Inflammatory macrophage (primary cell): ENCODE data around the gene TMEM134.
A peak's percentile ranks its signal among the peaks of the same experiment; 100 is the strongest.
"Not testable (repeated sequence)": the region's sequence is repeated elsewhere in the genome, so short reads cannot be mapped to it uniquely, and the experiment has no call there.

ENCODE experiments used
- DNase-seq, 2 donors: peaks; one replicate each; pipeline ENCODE4 v3.0.0-alpha.2; 2020 to 2022
- total RNA-seq, 18 experiments: gene quantifications; one replicate each; lab custom pipeline; 2026; ENCODE audit warnings: mixed read lengths in 6 of 18, inconsistent platforms in 2 of 18; lab: John Stamatoyannopoulos, UW

Gene TMEM134, protein sequence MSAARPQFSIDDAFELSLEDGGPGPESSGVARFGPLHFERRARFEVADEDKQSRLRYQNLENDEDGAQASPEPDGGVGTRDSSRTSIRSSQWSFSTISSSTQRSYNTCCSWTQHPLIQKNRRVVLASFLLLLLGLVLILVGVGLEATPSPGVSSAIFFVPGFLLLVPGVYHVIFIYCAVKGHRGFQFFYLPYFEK
- 2.7 to 15.2 (median 6.4) reads per million in 18 experiments for total RNA-seq

DNA sequence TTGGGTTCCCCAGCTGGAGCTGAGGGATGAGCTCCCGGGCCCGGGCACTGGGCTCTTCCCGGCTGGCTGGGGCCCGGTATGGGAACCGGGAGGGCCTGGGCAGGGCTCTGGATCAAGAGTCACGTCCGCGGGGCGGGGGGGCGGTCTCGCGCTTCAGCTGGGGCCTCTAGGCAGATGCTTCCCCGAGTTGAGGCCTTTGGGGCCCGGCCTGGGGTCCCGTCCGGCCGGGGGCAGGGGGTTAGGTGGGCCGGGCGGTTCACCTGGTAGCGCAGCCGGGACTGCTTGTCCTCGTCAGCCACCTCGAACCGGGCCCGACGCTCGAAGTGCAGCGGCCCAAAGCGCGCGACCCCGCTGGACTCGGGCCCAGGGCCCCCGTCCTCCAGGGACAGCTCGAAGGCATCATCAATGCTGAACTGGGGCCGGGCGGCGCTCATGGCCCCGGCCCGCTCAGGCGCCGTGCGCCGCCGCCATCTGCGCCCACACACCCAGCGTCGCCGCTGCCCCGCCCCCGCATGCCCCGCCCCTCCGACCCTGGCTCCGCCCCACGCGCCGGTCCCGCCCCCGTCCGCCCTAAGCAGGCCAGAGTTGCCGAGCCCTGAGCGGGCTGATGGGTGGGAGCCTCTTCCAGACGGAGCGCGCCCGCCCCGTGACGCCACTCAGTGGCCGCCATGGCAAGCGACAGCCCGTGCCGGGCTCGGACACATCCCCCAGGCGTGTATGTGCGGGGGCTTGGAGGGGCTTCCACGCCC lies at the start of gene TMEM134:
TSS of gene TMEM134 (minus strand) at position 493 of the 749 bp plus-strand sequence. CDS start at position 434, 59 bp downstream.
- DNase-seq: peak; percentile 91 to 96

DNA sequence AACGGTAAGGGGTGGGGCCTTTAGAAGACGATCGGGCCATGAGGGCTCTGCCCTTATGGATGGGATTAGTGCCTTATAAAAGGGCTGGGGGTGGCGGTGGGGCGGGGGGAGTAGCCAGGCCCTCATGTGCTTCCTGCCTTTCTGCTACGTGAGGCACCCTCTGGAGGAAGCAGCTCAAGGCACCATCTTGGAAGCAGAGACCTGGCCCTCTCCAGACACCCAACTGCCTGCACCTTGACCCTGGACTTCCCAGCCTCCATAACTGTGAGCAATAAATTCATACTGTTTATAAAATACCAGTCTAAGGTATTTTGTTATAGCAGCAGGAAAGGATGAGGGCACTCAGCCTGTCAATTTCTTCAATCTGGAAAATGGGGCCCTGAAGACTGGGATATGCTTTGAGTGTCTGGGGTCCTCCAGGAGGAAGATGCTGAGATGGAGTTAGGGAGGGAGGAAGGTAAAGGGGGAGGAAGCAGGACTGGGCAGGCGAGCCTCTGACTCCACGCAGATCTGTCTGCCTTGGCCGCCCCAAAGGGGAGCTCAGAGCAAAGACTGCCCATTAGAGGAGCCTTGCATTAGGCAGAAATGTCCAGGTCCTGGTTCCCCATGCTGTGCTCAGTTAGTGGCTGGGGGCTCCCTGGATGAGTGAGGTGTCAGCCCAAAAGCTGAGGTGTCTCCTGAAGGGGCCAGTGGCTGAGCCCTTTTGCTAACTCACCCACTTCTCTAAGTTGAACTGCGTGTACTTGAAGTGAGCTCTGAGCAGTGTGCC lies 48.9 kb upstream of the TMEM134 start:
- DNase-seq: no peak

DNA sequence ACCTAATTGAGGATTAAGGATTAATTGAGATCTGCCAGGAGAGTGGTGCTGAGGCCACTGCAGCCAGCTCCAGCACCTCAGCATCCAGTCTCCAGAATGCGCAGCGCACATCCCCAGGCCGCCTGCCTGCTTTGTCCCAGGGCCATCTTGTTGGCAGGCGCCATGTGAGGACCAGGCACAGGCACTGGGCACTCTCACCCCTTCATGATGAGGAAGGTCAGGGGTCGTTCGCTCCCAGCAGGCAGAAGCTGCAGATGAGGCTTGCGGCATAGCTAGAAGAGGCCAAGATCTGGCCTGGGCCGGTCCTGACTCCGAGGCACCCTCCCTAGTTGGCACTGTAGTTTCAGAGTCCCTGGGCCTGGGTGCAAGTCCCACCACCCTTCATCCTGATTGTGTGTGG lies 47.8 kb upstream of the TMEM134 start:
- no peak for DNase-seq

DNA sequence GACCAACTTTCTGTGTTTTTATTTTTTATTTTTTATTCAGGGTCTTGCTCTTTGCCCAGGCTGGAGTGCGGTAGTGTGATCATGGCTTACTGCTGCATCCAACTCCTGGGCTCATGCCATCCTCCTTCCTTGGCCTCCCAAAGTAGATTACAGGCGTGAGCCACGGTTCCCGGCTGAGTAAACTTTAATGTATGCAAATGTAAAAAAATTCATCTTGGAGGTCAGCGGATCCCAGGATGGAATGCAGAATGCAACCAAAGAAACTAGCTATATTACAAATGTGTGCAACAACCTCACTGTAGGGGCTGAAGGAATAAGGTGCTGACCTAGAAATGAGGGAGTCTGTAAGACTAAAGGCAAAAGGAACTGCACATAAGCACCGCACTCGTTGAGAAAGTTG lies 45.1 kb upstream of the TMEM134 start:
- DNase-seq: no peak

DNA sequence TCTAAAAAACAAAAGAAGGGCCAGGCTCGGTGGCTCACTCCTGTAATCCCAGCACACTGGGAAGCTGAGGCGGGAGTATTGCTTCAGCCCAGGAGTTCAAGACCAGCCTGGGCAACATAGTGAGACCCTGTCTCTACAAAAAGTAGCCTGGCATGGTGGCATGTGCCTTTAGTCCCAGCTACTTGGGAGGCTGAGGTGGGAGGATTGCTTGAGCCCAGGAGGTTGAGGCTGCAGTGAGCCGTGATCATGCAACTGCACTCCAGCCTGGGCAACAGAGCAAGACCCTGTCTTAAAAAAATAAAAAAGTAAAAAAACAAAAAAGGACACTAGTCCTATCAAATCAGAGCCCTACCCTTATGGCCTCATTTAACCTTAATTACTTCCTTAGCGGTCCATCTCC lies 42.5 kb upstream of the TMEM134 start:
- DNase-seq: not testable (repeated sequence)

DNA sequence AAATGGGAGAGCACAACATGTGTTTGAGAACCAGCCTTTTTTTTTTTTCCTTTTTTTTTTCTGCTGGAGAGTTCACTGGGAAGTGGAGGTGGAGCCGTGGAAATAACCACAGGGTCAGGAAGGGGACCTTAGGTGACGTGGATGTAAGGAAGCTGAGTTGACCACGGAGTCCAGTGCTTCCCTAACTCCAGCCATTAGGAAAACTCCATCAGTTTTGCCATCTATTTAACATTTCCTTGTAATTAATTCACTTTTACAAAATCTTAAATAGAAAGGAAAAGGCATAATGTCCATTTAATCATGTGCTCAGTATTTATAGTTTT lies 40.9 kb upstream of the TMEM134 start:
- no peak for DNase-seq

DNA sequence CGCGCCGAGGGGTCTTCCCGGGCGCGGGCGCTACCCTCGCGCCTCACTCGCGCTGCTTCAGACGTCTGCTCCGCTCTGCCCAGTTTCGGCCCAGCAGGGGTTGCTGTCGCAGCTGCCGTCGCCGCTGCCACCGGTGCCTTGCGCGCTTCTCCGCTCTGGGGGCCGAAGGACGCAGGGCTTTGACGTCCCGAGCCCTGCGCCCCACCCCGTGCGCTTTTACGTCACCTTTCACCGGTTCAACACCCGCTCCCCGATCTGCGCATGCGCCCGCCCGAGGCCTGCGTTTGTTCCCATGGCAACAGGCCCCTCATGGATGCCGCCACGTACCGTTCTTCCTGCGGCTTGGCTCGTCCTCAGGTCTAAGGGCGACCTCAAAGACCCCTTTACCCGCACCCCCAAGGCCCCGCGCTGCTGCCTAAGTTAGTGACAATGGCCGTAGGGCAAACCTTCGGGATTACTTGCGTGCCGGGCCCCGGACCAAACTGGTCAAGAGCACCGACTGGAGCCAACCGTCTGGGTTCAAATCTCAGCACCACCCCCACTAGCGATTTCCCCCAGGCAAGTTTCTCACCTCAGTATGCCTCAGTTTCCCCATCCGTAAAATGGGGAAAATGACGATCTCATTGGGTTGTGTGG lies 39.6 kb upstream of the TMEM134 start:
- DNase-seq: peak; percentile 96 to 97

DNA sequence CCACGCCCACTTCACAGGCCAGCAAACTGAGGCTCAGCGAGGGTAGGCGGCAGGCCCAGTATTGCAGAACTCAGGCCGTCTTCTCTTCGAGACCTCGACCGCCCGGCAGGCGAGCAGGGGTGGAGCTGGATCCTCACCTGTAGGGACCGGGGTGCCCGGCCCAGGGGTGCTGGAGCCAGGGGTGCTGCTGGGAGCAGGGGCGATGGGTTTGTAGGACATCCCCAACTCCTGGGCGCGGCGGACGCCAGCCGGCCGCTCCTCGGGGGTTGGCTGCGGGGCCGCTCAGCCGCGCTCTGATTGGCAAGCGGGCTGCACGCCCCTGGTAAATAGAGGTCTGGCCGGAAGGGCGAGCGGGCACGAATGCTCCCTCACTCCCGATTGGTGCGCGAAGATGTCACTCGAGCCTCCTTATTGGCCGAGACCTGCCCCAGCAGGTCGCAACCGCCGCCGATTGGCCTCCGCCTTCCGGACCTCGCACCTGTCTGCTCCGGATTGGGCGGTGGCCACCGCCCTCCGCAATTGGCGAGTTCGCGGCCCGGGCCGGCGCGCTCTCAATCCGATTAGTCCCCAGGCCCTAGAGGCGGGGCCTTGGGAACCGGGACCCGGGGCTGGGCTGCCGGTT lies 38.9 kb upstream of the TMEM134 start, which contains the start of gene CDK2AP2:
TSS of gene CDK2AP2 (minus strand) at position 299 of the 622 bp plus-strand sequence. CDS start at position 219, 80 bp downstream.
- DNase-seq: peak; percentile 99 to 100

DNA sequence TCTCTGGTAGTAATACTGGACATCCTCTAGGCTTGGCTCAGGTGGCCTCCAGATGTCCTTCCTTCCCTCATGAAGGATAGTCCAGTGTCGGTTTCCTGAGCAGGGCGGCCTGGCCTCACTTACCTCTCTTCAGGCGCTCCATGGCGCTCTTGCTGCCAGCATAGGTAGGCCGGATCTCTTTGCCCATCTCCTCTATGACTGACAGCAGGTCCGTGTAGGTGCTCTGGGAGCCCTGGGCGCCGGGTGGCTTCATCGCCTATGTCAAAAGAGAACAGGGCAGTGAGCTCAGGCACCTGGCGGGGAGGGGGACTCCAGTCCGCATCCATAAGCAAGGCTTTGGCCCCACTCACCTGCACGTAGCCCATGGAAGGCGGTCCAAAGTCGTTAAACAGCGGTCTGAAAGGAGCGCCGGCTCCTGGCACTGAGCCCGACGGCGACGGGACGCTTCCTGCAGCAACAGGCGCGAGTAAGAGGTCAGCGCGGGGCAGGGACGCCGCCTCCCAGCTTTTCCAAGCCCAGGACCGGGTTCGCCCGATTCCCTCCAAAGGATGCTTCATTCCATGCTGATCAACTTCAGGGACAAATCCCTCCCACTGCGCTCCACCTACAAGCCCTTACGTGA lies 38.3 kb upstream of the TMEM134 start:
- peak in 1 of 2 donors; percentile 59 for DNase-seq

DNA sequence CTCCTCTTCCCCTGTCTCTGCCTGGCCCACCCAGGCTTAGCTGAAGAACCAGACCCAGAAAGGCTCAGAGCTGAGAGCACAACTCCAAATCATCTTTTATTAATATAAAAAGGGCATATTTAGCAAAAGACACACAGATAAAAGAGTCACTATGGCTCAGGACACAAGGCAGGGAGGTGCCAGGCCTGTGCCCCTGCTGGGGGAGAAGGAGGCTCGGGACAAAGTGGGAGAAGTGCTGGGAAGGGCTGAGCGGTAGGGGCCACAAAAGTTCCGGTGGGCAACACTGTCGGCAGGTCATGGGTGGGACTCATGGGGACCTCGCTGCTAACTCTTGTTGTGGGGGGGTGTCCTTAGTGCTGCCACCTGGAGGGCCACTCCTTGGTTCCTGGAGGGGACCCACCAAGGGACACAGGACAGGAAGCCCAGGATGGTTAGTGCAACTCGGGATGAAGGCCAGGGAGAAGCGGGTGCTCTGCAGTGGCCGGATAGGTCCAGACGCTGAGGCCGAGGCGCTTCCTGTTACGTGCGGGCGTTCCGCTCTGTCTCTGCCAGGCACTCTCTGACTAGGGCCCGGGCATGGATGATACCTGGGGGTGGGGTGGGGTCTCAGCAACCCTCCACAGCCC lies 37.5 kb upstream of the TMEM134 start:
- DNase-seq: no peak

DNA sequence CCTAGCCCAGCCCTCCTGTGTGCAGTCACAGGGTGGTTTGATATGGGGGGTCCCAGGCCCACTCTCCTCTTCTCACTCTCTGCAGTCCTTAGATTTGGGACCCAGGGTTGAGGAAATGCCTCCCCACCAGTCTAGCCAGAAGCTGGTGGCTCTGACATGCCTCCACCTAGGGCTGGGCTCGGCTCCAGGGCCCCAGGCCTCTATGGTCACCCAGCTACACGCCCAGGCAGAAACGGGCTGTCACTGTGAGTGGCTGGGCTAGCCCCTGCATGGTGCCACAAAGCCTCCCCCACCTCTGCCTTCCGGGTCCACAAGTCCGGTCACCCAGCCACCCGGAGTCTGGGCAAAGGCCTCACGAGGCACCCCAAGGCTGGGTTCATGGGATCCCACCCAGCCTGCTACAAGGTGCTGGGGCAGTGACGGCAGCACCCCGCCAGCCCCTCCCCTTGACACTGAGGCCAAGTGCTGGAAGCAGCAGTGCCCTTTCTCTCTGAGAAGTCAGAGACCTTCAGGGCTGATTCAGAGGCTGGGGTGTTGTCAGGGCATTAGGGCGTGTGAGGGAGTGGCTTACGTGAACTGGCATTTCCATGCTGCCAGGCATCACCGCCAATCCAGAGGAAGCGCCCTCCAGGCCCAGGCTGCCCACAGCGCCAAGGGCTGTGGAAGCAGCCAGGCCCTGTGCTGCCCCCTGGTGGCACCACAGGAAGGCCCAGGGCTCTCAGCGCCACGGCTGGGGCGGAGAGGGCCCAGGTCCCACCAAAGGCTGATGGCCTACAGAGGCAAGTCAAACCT lies 36.8 kb upstream of the TMEM134 start:
- peak; percentile 96 for DNase-seq

DNA sequence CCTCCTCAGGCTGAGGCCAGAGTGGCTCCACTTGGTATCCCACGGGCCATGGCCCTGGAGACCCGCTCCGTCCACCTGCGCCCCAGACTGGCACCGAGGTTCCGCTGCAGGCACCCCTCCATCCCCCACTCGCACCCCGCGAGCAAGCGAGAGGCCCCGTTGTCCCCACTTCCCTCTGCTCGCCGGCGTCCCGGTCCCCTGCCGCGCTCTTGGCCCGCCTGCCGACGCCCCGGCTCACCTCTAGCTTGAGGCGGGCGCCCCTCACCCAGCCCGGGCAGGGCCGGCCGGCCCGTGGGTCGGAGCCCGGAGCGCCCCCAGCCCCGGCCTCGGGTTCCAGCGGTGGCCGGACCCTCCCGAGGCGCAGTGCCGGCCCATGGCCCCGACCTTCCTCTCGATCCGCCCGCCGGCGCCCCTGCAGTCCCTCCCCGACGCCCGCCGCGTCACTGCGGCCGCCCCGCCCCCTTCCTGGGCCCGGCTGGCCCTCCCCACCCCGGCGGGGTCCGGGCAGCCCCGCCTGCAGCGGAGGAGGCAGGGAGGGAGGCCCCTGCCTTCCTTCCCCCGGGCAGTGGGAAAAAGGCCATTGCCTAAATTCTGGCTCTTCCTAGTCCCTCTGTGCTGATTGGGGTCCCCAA lies 36.0 kb upstream of the TMEM134 start, which contains the start of gene PITPNM1:
TSS of gene PITPNM1 (minus strand) at position 414 of the 632 bp plus-strand sequence. CDS start 1,183 bp downstream, outside the sequence.
- peak; percentile 52 to 69 for DNase-seq

DNA sequence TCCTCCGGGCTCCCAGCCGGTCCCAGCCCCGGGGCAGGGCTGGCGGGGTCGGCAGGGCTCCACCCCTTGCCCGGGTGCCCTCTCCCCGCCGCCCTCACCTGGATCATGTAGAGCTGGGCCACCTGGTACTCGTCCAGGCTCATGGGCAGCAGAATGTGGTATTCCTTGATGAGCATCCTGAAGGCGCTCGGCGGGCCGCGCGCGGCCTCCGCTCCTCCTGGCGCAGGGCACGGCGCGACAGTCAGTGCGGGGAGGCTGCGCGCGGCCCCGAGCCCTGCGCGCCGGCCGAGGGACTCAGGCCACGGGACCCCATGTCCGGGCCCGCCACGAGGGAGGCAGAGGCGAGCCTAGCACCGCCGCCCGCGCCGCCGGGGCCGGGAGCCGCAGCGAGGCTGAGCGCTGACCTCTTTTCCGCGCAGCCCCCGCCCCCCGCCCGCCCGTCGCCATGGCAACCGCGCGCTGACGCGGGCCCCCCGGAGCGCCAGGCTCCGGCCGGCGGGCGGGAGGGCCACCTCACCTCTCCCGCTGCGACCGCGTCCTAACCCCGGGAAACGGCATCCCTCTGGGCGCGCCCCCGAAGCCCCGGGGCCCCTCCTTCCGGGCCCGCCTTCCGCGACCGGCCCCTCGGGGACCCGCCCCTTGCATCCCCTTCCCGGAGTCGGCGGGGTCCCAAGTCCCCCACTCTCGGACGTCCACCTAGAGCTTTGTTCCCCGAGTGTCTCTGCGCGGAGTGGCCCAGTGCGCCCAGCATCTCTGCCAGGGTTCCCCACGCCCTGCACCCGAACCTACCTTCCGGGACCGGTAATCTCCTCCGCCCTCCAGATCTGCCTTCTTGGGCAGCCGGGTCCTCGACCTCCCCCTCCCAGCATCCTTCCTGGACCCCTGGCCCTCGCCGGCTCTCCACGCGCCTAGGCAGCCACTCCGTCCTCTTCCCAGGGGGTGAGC lies 35.2 kb upstream of the TMEM134 start:
- no peak for DNase-seq

DNA sequence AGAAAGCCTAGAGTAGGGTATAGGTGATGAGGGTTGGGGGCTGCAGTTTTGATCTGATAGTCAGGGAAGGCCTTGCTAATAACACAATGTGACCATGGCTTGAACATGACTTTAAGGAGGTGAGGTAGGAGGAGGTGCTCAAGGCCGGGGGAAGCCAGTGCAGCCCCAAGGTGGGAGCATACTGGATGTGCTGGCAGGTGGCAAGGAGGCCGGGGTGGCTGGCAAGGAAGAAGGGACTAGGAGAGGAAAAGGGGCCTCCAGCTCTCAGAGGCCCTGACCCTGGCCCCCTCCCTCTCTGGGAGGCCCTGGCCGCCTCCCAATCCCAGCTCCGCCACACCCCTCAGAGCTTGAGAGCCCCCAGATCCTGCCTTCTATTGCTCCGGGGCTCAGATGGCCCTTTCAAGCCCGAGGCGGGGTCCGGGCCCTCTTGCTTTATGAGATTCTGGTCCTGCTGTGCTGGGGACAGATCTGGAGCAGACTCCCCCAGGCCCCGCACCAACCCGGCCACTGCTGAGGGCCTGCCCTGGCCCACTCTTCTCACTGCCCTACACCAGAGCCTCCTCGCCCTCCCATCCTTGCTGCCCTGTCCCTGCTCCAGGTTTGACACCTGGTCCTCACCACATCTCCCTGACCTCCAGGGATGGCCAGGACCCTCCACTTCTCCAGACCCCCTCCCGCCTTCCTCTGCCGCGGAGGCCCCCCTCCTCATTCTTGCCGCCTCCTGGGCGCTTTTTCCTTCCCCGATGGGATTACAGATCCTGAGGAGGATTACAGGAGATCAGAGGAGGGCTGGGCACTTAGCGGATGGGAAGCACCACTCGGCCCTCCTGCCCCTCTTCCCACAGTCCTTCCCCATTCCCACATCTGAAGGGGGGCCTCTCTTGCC lies 34.3 kb upstream of the TMEM134 start:
- DNase-seq: no peak

DNA sequence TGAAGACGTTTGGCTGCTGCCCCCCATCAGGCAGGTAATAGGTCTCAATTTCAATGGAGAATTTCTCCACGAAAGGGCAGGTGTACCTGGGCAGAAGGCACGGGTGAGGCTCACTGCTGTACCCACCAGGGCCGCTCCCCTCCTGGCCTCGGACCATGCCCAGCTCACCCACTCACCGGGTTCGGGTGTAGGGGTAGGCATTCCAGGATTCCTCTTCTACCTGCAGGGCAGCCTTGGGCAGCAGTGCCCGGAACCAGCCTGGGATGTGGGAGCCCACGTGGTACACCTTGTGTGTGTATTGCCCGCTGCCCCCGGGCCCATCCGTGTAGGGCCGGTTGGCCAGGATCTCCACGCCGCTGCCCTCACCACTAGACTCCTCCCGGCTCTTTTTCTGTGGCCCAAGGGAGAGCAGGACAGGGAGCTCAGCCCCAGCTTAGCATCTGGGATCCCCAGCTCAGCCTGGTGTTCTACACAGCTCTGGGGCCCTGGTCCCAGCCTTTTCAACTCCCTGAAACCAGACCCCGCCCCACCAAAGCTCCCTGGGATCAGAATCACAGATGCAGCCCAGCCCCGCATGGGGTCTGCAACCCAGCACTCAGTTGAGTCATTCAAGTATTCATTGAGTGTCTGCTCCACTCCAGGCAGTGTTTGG lies 33.4 kb upstream of the TMEM134 start:
- no peak for DNase-seq

DNA sequence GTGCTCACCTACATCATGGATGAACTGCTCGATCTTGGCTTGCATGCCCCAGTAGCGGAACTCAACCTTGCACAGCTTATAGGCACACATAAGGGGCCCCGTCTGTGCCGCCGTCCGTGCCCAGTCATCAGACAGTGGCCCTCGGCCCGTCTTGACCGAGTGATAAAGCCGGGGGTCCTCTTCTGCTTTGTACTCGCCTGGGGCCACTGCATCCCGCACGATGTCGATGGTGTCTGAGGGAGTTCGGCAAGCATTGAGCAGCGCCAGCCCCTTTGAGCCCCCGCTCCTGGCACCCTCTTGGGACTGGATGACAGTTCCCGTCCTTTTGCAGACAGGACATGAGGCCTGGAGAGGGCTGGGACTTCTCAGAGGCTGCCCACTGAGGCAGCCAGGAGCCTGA lies 32.8 kb upstream of the TMEM134 start:
- DNase-seq: no peak
